ENCODE data around the gene FHDC1.

The FHDC1 gene

GRCh38 chr4:152946446-152946845, 10.3 kb downstream of the FHDC1 start:
- no peaks in the 10 kb centered on the region for H3K27me3 ChIP-seq (ENCODE audit: insufficient read depth, low read length)
- no peak overlapping the region for H2AFZ ChIP-seq (ENCODE audit: low read length)
- TF ChIP-seq CTCF (IDR thresholded peaks at IDR 0.05; ENCODE audit: low read length) (no peak), EZH2 (IDR thresholded peaks at IDR 0.05; ENCODE audit: borderline replicate concordance, low read length) (no peak)
- no peaks in the 10 kb centered on the region for H3K79me2 ChIP-seq (ENCODE audit: insufficient read depth, low read length)
- no peaks in the 10 kb centered on the region for H3K9me2 ChIP-seq (ENCODE audit: low read depth, low read length)
- H3F3A ChIP-seq (ENCODE audit: insufficient read depth, low read length), result no peaks in the 10 kb centered on the region
- no peak overlapping the region for H3K4me3 ChIP-seq (ENCODE audit: low read depth, low read length, poor library complexity, severe bottlenecking)
- H3K36me3 ChIP-seq (ENCODE audit: insufficient read depth, low read length), result no peaks in the 10 kb centered on the region
- no peaks in the 10 kb centered on the region for H3K4me1 ChIP-seq (ENCODE audit: insufficient read depth, low read length, severe bottlenecking)
- H4K20me1 ChIP-seq (ENCODE audit: insufficient read depth, low read length), result no peaks in the 10 kb centered on the region
- no peak overlapping the region for H3K9ac ChIP-seq (ENCODE audit: low read length)
- no peaks in the 10 kb centered on the region for H3K9me3 ChIP-seq (ENCODE audit: low read length)
- no peak overlapping the region for H3K4me2 ChIP-seq (ENCODE audit: low read length)
- H3K27ac ChIP-seq (ENCODE audit: low read depth, low read length, poor library complexity, severe bottlenecking), result no peak overlapping the region

DNA sequence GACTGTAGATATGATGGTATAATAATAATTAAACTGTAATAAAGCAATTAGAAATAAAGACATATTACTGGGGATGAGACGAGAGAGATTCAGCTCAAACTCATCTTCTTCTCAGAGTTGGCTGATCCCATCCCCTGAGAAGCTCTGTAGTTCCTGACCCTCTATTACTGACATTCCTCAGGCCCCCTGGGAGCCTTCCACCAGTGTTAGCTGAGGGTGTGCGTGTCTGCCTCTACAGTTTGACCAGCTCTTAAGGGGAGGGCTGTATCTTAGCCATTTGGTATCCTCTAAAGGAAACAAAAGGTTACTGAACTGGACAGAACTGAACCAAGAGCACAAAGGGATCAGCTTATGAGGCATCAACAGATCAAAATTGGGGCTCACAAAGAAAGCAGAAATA, 11.2 kb downstream of the FHDC1 start:
- no peak overlapping the region for H3K4me2 ChIP-seq (ENCODE audit: low read length)
- no peaks in the 10 kb centered on the region for H3K79me2 ChIP-seq (ENCODE audit: insufficient read depth, low read length)
- no peak overlapping the region for H3K4me3 ChIP-seq (ENCODE audit: low read depth, low read length, poor library complexity, severe bottlenecking)
- no peak overlapping the region for H2AFZ ChIP-seq (ENCODE audit: low read length)
- no peaks in the 10 kb centered on the region for H4K20me1 ChIP-seq (ENCODE audit: insufficient read depth, low read length)
- H3K4me1 ChIP-seq (ENCODE audit: insufficient read depth, low read length, severe bottlenecking), result no peaks in the 10 kb centered on the region
- H3K36me3 ChIP-seq (ENCODE audit: insufficient read depth, low read length), result no peaks in the 10 kb centered on the region
- no peaks in the 10 kb centered on the region for H3F3A ChIP-seq (ENCODE audit: insufficient read depth, low read length)
- H3K9ac ChIP-seq (ENCODE audit: low read length), result no peak overlapping the region
- no peaks in the 10 kb centered on the region for H3K9me2 ChIP-seq (ENCODE audit: low read depth, low read length)
- no peaks in the 10 kb centered on the region for H3K27me3 ChIP-seq (ENCODE audit: insufficient read depth, low read length)
- H3K9me3 ChIP-seq (ENCODE audit: low read length), result no peaks in the 10 kb centered on the region
- no peak for TF ChIP-seq CTCF (IDR thresholded peaks at IDR 0.05; ENCODE audit: low read length)
- TF ChIP-seq EZH2 (IDR thresholded peaks at IDR 0.05; ENCODE audit: borderline replicate concordance, low read length), result no peak
- no peak overlapping the region for H3K27ac ChIP-seq (ENCODE audit: low read depth, low read length, poor library complexity, severe bottlenecking)

- Histone ChIP-seq H3K36me3 (ENCODE audit: insufficient read depth, low read length) (no peaks in the 10 kb centered on the region), H3K9me2 (ENCODE audit: low read depth, low read length) (no peaks in the 10 kb centered on the region), H3K27me3 (ENCODE audit: insufficient read depth, low read length) (no peaks in the 10 kb centered on the region; the same call in 1 of the 2 replicates), H3K4me2 (ENCODE audit: low read length) (no peak overlapping the region), H4K20me1 (ENCODE audit: insufficient read depth, low read length) (no peaks in the 10 kb centered on the region), H3K4me1 (ENCODE audit: insufficient read depth, low read length, severe bottlenecking) (no peaks in the 10 kb centered on the region), H2AFZ (ENCODE audit: low read length) (no peak overlapping the region), H3K27ac (ENCODE audit: low read depth, low read length, poor library complexity, severe bottlenecking) (no peak overlapping the region), H3K79me2 (ENCODE audit: insufficient read depth, low read length) (no peaks in the 10 kb centered on the region), H3K9me3 (ENCODE audit: low read length) (no peaks in the 10 kb centered on the region), H3F3A (ENCODE audit: insufficient read depth, low read length) (no peaks in the 10 kb centered on the region), H3K4me3 (ENCODE audit: low read depth, low read length, poor library complexity, severe bottlenecking) (no peak overlapping the region), H3K9ac (ENCODE audit: low read length) (no peak overlapping the region)
- TF ChIP-seq CTCF (IDR thresholded peaks at IDR 0.05; ENCODE audit: low read length), result no peak
- no peak for TF ChIP-seq EZH2 (IDR thresholded peaks at IDR 0.05; ENCODE audit: borderline replicate concordance, low read length)
Measured at GRCh38 chr4:152949930-152950329, 13.8 kb downstream of the FHDC1 start.

All from OCI-LY1 (cell line).